ENCODE data around the gene FRMPD4. TPM values are rescaled to one million over a fixed set of nuclear protein-coding genes. Genes with fewer than 3 reads are reported as not detected.

FRMPD4 gene
- total RNA-seq, 3 donors from 2014 or later (not counting 1 experiment from before 2014, with no cell fraction given), result not detected

DNA sequence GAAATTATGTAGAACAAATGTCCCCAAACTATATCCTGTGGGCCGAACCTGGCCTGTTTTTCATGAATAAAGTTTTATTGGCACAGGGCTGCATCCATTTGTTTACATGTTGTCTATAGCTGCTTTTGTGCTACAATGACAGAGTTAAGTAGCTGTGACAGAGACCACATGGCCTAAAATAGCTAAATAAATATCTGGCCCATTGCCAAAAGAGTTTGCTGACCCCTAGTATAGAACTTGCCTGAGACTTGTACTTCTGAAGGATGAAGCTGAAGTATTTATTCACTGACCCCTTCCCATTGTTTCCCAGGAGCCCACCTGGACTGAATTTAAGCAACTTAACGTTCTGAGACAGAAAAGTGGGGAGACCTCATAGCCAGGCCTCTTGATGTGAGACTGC lies 325.6 kb downstream of the FRMPD4 start:
- intact Hi-C loops (cut with micrococcal nuclease), result no loop called here
- 50% methylated on average over 1 of the region's 2 CpGs for WGBS (ENCODE audit: insufficient coverage)
- no peak for ATAC-seq
- Histone ChIP-seq H3K36me3 (ENCODE audit: control insufficient read depth, insufficient read depth, low read length) (no peaks in the 10 kb centered on the region), H3K27ac (ENCODE audit: low read length) (no peak overlapping the region), H3K4me3 (ENCODE audit: low read length) (no peak overlapping the region), H3K4me1 (ENCODE audit: control insufficient read depth, insufficient read depth, low read length) (no peaks in the 10 kb centered on the region), H3K27me3 (ENCODE audit: control insufficient read depth, insufficient read depth, low read length) (no peaks in the 10 kb centered on the region), H3K9me3 (ENCODE audit: control insufficient read depth, insufficient read depth, low read length) (no peaks in the 10 kb centered on the region)
- H3K4me1 Mint-ChIP-seq, result no peaks in the 10 kb centered on the region
- no peak overlapping the region for H3K4me3 Mint-ChIP-seq
- TF ChIP-seq, protein P1, sequence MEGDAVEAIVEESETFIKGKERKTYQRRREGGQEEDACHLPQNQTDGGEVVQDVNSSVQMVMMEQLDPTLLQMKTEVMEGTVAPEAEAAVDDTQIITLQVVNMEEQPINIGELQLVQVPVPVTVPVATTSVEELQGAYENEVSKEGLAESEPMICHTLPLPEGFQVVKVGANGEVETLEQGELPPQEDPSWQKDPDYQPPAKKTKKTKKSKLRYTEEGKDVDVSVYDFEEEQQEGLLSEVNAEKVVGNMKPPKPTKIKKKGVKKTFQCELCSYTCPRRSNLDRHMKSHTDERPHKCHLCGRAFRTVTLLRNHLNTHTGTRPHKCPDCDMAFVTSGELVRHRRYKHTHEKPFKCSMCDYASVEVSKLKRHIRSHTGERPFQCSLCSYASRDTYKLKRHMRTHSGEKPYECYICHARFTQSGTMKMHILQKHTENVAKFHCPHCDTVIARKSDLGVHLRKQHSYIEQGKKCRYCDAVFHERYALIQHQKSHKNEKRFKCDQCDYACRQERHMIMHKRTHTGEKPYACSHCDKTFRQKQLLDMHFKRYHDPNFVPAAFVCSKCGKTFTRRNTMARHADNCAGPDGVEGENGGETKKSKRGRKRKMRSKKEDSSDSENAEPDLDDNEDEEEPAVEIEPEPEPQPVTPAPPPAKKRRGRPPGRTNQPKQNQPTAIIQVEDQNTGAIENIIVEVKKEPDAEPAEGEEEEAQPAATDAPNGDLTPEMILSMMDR (IDR thresholded peaks at IDR 0.05), result no peak
- no peak overlapping the region for H3K27ac Mint-ChIP-seq
- H3K36me3 Mint-ChIP-seq, result no peaks in the 10 kb centered on the region
- no peak for DNase-seq
- H3K9me3 Mint-ChIP-seq, result peaks cover 0 to 3% of the 10 kb centered on the region in 2 donors
- H3K27me3 Mint-ChIP-seq (ENCODE audit: low read depth in 2 of 2), result no peaks in the 10 kb centered on the region

DNA sequence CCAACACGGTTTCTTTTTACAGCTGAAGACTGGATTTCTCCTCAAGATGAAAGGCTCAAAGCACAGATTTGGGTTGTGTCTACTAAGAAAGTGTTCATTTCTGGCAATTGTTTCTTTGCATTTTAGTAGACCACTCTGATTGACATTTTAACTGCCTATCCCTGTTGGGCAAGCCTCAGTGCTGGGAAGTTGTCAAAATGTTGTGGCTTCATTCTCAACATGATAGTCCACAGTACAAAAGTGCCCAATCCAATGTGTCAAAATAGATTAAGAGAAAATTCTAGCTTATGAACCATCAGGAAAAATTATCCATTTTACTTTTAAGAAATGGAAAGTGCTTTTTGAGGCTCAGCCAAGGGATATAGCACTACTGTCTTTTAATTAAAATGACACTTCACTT lies 329.0 kb downstream of the FRMPD4 start:
- Histone ChIP-seq H3K9me3 (ENCODE audit: control insufficient read depth, insufficient read depth, low read length) (no peaks in the 10 kb centered on the region), H3K27ac (ENCODE audit: low read length) (no peak overlapping the region), H3K4me3 (ENCODE audit: low read length) (no peak overlapping the region), H3K4me1 (ENCODE audit: control insufficient read depth, insufficient read depth, low read length) (no peaks in the 10 kb centered on the region), H3K36me3 (ENCODE audit: control insufficient read depth, insufficient read depth, low read length) (no peaks in the 10 kb centered on the region), H3K27me3 (ENCODE audit: control insufficient read depth, insufficient read depth, low read length) (no peaks in the 10 kb centered on the region)
- Mint-ChIP-seq H3K27me3 (ENCODE audit: low read depth in 2 of 2) (no peaks in the 10 kb centered on the region), H3K4me3 (no peak overlapping the region), H3K36me3 (no peaks in the 10 kb centered on the region), H3K27ac (no peak overlapping the region), H3K4me1 (no peaks in the 10 kb centered on the region), H3K9me3 (peaks cover 0 to 3% of the 10 kb centered on the region in 2 donors)
- ATAC-seq, result no peak
- WGBS (ENCODE audit: insufficient coverage), result no CpG with 5 or more reads among the region's 1 CpG
- intact Hi-C loops (cut with micrococcal nuclease), result no loop called here
- TF ChIP-seq, protein P1 (IDR thresholded peaks at IDR 0.05), result no peak
- no peak for DNase-seq

DNA sequence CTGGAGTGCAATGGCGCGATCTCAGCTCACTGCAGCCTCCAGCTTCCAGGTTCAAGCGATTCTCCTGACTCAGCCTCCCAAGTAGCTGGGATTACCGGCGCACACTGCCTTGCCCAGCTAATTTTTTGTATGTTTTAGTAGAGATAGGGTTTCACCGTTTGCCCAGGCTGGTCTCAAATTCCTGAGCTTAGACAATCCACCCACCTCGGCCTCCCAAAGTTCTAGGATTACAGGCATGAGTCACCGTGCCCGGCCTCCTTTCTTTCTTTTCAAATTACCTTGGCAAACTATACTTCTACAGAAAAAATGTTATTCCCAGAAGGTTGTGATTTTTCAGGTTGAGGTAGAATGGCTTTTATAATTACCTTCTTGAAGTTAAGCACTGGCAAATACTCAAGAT lies 331.0 kb downstream of the FRMPD4 start:
- DNase-seq (no peak), ATAC-seq (no peak)
- Mint-ChIP-seq H3K27ac (no peak overlapping the region), H3K9me3 (peaks cover 4 to 6% of the 10 kb centered on the region in 2 donors), H3K27me3 (ENCODE audit: low read depth in 2 of 2) (no peaks in the 10 kb centered on the region), H3K4me1 (no peaks in the 10 kb centered on the region), H3K36me3 (no peaks in the 10 kb centered on the region), H3K4me3 (no peak overlapping the region)
- Histone ChIP-seq H3K27me3 (ENCODE audit: control insufficient read depth, insufficient read depth, low read length) (no peaks in the 10 kb centered on the region), H3K36me3 (ENCODE audit: control insufficient read depth, insufficient read depth, low read length) (no peaks in the 10 kb centered on the region), H3K9me3 (ENCODE audit: control insufficient read depth, insufficient read depth, low read length) (no peaks in the 10 kb centered on the region), H3K4me1 (ENCODE audit: control insufficient read depth, insufficient read depth, low read length) (no peaks in the 10 kb centered on the region), H3K4me3 (ENCODE audit: low read length) (no peak overlapping the region), H3K27ac (ENCODE audit: low read length) (no peak overlapping the region)
- intact Hi-C loops (cut with micrococcal nuclease), result no loop called here
- WGBS (ENCODE audit: insufficient coverage), result 100% methylated on average over 1 of the region's 9 CpGs
- TF ChIP-seq, protein P1 (IDR thresholded peaks at IDR 0.05), result no peak

DNA sequence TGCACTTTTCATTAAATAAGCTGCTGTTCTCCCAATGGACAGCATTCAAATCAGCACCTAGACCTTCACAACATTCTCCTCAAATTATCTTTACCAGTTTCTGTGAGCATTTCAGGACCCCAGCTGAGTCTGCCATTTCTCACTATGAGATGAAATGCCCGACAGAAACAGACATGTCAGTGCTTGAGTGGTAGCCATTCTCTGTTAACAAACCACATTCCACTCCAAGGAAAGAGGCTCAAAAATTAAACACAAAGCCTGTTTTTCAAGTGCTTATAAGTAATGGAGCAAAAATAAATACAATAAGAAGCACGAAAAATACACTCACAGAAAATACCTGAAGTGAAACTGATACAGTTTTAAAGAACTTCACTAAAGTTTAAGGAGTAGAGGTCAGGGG lies 332.8 kb downstream of the FRMPD4 start:
- Mint-ChIP-seq H3K27ac (no peak overlapping the region), H3K4me3 (no peak overlapping the region), H3K4me1 (no peaks in the 10 kb centered on the region), H3K9me3 (peaks cover 5 to 8% of the 10 kb centered on the region in 2 donors), H3K36me3 (no peaks in the 10 kb centered on the region), H3K27me3 (ENCODE audit: low read depth in 2 of 2) (no peaks in the 10 kb centered on the region)
- DNase-seq (no peak), ATAC-seq (no peak)
- H3K4me1 ChIP-seq (ENCODE audit: control insufficient read depth, insufficient read depth, low read length), result no peaks in the 10 kb centered on the region
- H3K4me3 ChIP-seq (ENCODE audit: low read length), result no peak overlapping the region
- TF ChIP-seq, protein P1 (IDR thresholded peaks at IDR 0.05), result no peak
- intact Hi-C loops (cut with micrococcal nuclease), result no loop called here
- no peaks in the 10 kb centered on the region for H3K27me3 ChIP-seq (ENCODE audit: control insufficient read depth, insufficient read depth, low read length)
- no peaks in the 10 kb centered on the region for H3K36me3 ChIP-seq (ENCODE audit: control insufficient read depth, insufficient read depth, low read length)
- H3K27ac ChIP-seq (ENCODE audit: low read length), result no peak overlapping the region
- 80% methylated on average over 1 of the region's 2 CpGs for WGBS (ENCODE audit: insufficient coverage)
- H3K9me3 ChIP-seq (ENCODE audit: control insufficient read depth, insufficient read depth, low read length), result no peaks in the 10 kb centered on the region
